Sigmoid colon (tissue), 7 donors: ENCODE results near the gene SERINC1. TPM values are rescaled to one million over a fixed set of nuclear protein-coding genes. Genes with fewer than 3 reads are reported as not detected.

Experiments
- DNase-seq: peaks from one replicate; pipeline ENCODE4 v3.0.0-alpha.2; 2019
- H3K27ac ChIP-seq, 4 donors: fragments of 200-600 bp; sonication (generic); one replicate each; pipeline ENCODE4 v1.5.1; 2016 to 2019; ENCODE audit warnings: mild to moderate bottlenecking in 1 of 4
- H3K27me3 ChIP-seq, 3 donors: fragments of 200-600 bp; sonication (generic); one replicate each; pipeline ENCODE4 v1.5.1; 2019; ENCODE audit warnings: mild to moderate bottlenecking in 1 of 3
- H3K36me3 ChIP-seq, 4 donors: fragments of 200-600 bp; sonication (generic); one replicate each; pipeline ENCODE4 v1.5.1; 2016 to 2019
- H3K4me1 ChIP-seq, 4 donors: fragments of 200-600 bp; sonication (generic); one replicate each; pipeline ENCODE4 v1.5.1; 2017 to 2019
- H3K4me3 ChIP-seq, 4 donors: fragments of 200-600 bp; sonication (generic); one replicate each; pipeline ENCODE4 v1.5.1; 2017 to 2019; ENCODE audit warnings: mild to moderate bottlenecking in 2 of 4, moderate library complexity in 1 of 4
- H3K9me3 ChIP-seq, 4 donors: fragments of 200-600 bp in 3 of 4; sonication (generic) in 3 of 4; one replicate each; pipeline versions ENCODE4 v1.5.1 to v1.6.1; 2013 to 2019
- CTCF ChIP-seq, 4 experiments: fragments of 450-650 bp in 3 of 4; fragments of 200-600 bp in 1 of 4; IDR thresholded peaks; one replicate each; pipeline ENCODE4 v1.5.1; 2016 to 2019; ENCODE audit warnings: antibody characterized with exemption in 4 of 4, mild to moderate bottlenecking in 3 of 4, moderate library complexity in 2 of 4
- EP300 ChIP-seq, 4 donors: sonication (generic); formaldehyde crosslinking; IDR thresholded peaks; one replicate each; pipeline ENCODE4 v1.6.1; 2017; ENCODE audit warnings: antibody characterized with exemption in 4 of 4
- POLR2A ChIP-seq, 2 donors: fragments of 450-650 bp; IDR thresholded peaks; one replicate each; pipeline ENCODE4 v1.6.1; 2016; ENCODE audit warnings: antibody characterized with exemption in 2 of 2, mild to moderate bottlenecking in 2 of 2, moderate library complexity in 2 of 2
- POLR2AphosphoS5 ChIP-seq, 4 donors: sonication (generic); formaldehyde crosslinking; IDR thresholded peaks; one replicate each; pipeline ENCODE4 v1.6.1; 2017; ENCODE audit warnings: antibody characterized with exemption in 4 of 4
- WGBS, 2 donors: extraction: QIAGEN DNeasy Blood & Tissue Kit; methylation state at CpG; one replicate each; pipeline ENCODE4 v1.1.7; 2013; 5-methylcytosine and 5-hydroxymethylcytosine counted together
- intact Hi-C: fragments of 100-400 bp; cut with DNase I; formaldehyde crosslinking; loops from one replicate; pipeline ENCODE4 v1.15.1; 2023
- polyA plus RNA-seq, 3 donors: library from polyadenylated mRNA; stranded (reverse); fragments of 200-250 nt; gene quantifications; one replicate each; pipeline ENCODE4 v1.2.3, GENCODE V29; 2013
- total RNA-seq, 4 donors: library from RNA; depleted of rRNA; stranded (reverse); fragments of >200 nt; gene quantifications; one replicate each; pipeline ENCODE4 v1.1.0, GENCODE V29; 2016
- donor health status: healthy with polysubstance abuse.
- donor health status: Bipolar disorder and iron deficiency.
- donor health status: healthy.

The SERINC1 gene
- total and polyA plus RNA-seq, 7 donors, result 31.2 to 301 (median 220) TPM

- Histone ChIP-seq H3K36me3 (peaks cover 6 to 100% (median 50%) of the 10 kb centered on the region in 4 donors), H3K27me3 (no peaks in the 10 kb centered on the region), H3K27ac (no peak overlapping the region), H3K4me3 (no peak overlapping the region), H3K4me1 (no peaks in the 10 kb centered on the region), H3K9me3 (no peaks in the 10 kb centered on the region)
- intact Hi-C loops, result no loop called here
- TF ChIP-seq POLR2AphosphoS5 (IDR thresholded peaks at IDR 0.05) (no peak), EP300 (IDR thresholded peaks at IDR 0.05) (no peak), POLR2A (IDR thresholded peaks at IDR 0.05) (no peak), CTCF (IDR thresholded peaks at IDR 0.05) (no peak)
- WGBS, 2 donors, result 95 to 96% methylated on average over 1 of the region's 1 CpG
- DNase-seq, result no peak
Measured at GRCh38 chr6:122449069-122449468, 22.5 kb downstream of the SERINC1 start.

- Histone ChIP-seq H3K4me1 (no peaks in the 10 kb centered on the region), H3K27me3 (no peaks in the 10 kb centered on the region), H3K36me3 (peaks cover 6 to 95% (median 36%) of the 10 kb centered on the region in 4 donors), H3K9me3 (no peaks in the 10 kb centered on the region), H3K4me3 (no peak overlapping the region), H3K27ac (no peak overlapping the region)
- intact Hi-C loops, result no loop called here
- WGBS, 2 donors, result 94 to 100% methylated on average over 1 of the region's 1 CpG
- TF ChIP-seq CTCF (IDR thresholded peaks at IDR 0.05) (no peak), EP300 (IDR thresholded peaks at IDR 0.05) (no peak), POLR2A (IDR thresholded peaks at IDR 0.05) (no peak), POLR2AphosphoS5 (IDR thresholded peaks at IDR 0.05) (no peak)
- no peak for DNase-seq
Measured at GRCh38 chr6:122445274-122445673, 26.3 kb downstream of the SERINC1 start.

- WGBS, 2 donors, result 97 to 98% methylated on average over 1 of the region's 1 CpG
- H3K9me3 ChIP-seq, result peaks cover 0 to 7% (median 0%) of the 10 kb centered on the region in 4 donors
- H3K4me3 ChIP-seq, result no peak overlapping the region
- no peaks in the 10 kb centered on the region for H3K4me1 ChIP-seq
- no peaks in the 10 kb centered on the region for H3K27me3 ChIP-seq
- no peak for DNase-seq
- H3K27ac ChIP-seq, result no peak overlapping the region
- H3K36me3 ChIP-seq, result peaks cover 3 to 78% (median 28%) of the 10 kb centered on the region in 4 donors
- intact Hi-C loops, result no loop called here
- peak in 1 of 4 donors; percentile 2 for TF ChIP-seq POLR2AphosphoS5 (IDR thresholded peaks at IDR 0.05)
- no peak for TF ChIP-seq POLR2A (IDR thresholded peaks at IDR 0.05)
Measured at GRCh38 chr6:122438975-122439374, 32.6 kb downstream of the SERINC1 start.

DNA sequence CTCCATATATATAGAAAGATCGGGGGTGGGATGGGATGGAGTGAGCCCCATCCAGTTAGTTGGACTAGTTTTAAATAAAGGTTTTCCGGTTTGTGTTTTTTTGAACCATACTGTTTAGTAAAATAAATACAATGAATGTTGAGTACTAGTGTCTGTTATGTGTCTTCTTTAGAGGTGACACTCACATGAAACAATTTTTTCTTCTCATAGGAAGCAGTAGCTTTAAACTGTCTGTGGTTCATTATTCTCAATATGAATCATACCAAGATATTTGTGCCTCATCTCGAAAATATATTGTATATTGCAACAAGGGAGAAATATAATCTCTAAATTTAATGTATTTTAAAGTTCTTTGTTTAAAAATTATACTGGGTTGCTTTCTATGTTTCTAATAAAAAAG lies 38.8 kb downstream of the SERINC1 start:
- 77 to 88% methylated on average over 3 of the region's 3 CpGs for WGBS, 2 donors
- H3K27ac ChIP-seq, result no peak overlapping the region
- no peaks in the 10 kb centered on the region for H3K9me3 ChIP-seq
- no peak for TF ChIP-seq CTCF (IDR thresholded peaks at IDR 0.05)
- TF ChIP-seq POLR2A (IDR thresholded peaks at IDR 0.05), result no peak
- no peak for TF ChIP-seq POLR2AphosphoS5 (IDR thresholded peaks at IDR 0.05)
- TF ChIP-seq EP300 (IDR thresholded peaks at IDR 0.05), result no peak
- H3K36me3 ChIP-seq, result peaks cover 4 to 54% (median 13%) of the 10 kb centered on the region in 4 donors
- H3K4me3 ChIP-seq, result no peak overlapping the region
- H3K27me3 ChIP-seq, result no peaks in the 10 kb centered on the region
- intact Hi-C loops, result no loop called here
- DNase-seq, result no peak
- H3K4me1 ChIP-seq, result no peaks in the 10 kb centered on the region

DNA sequence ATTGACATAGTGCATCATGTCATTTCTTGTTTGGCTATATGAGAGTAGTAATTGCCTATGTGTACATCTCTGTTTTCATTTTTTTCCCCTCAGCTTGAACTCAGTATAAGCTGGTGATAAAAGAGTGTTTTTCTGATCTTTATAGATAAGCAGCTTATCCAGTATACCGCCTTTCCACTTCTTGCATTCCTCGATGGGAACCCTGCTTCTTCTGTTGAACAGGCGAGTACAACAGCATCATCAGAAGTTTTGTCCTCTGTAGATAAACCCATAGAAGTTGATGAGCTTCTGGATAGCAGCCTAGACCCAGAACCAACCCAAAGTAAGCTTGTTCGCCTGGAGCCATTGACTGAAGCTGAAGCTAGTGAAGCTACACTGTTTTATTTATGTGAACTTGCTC lies 39.8 kb downstream of the SERINC1 start:
- no peaks in the 10 kb centered on the region for H3K27me3 ChIP-seq
- DNase-seq, result no peak
- peaks cover 4 to 54% (median 11%) of the 10 kb centered on the region in 4 donors for H3K36me3 ChIP-seq
- no peak overlapping the region for H3K27ac ChIP-seq
- H3K4me3 ChIP-seq, result no peak overlapping the region
- intact Hi-C loops, result no loop called here
- TF ChIP-seq POLR2AphosphoS5 (IDR thresholded peaks at IDR 0.05) (no peak), EP300 (IDR thresholded peaks at IDR 0.05) (no peak), POLR2A (IDR thresholded peaks at IDR 0.05) (no peak), CTCF (IDR thresholded peaks at IDR 0.05) (no peak)
- no peaks in the 10 kb centered on the region for H3K9me3 ChIP-seq
- no peaks in the 10 kb centered on the region for H3K4me1 ChIP-seq
- WGBS, 2 donors, result 96 to 97% methylated on average over 4 of the region's 4 CpGs
